NT2/D1 (cell line): Measurements from ENCODE around the gene ZFC3H1.

Experiments used
- SUZ12 ChIP-seq: IDR thresholded peaks from 2 replicates; pipeline ENCODE4 v1.6.1; 2011; ENCODE audit not compliant: insufficient read length, insufficient read depth; ENCODE audit errors: extremely low read depth
- YY1 ChIP-seq: IDR thresholded peaks from 2 replicates; pipeline ENCODE4 v1.6.1; 2011; ENCODE audit not compliant: insufficient read length, insufficient read depth
- ZNF274 ChIP-seq: IDR thresholded peaks from 2 replicates; pipeline ENCODE4 v1.6.1; 2011; ENCODE audit warnings: mild to moderate bottlenecking, low read depth, low read length

- TF ChIP-seq ZNF274 (no peak), SUZ12 (no peak), YY1 (no peak)
Measured at GRCh38 chr12:71666259-71666658, 2.6 kb upstream of the ZFC3H1 start.
